Small intestine (tissue), 16 donors: ENCODE data around the gene ZP2. TPM values are rescaled to one million over a fixed set of nuclear protein-coding genes. Genes with fewer than 3 reads are reported as not detected.
"Not testable (repeated sequence)": the region's sequence is repeated elsewhere in the genome, so short reads cannot be mapped to it uniquely, and the experiment has no call there.

ENCODE experiments used
- DNase-seq, 2 donors: peaks; one replicate each; pipeline versions ENCODE4 v3.0.0 to v3.0.0-alpha.2; 2013
- FAIRE-seq: peaks from 2 replicates; lab custom pipeline; 2012; peaks lifted over from hg19 to GRCh38; lab: Jason Lieb, UNC
- H3K27ac ChIP-seq, 3 donors: one replicate each; pipeline ENCODE4 v1.5.1; 2013; ENCODE audit warnings: low read length in 2 of 3, mild to moderate bottlenecking in 2 of 3, control low read depth in 1 of 3, inconsistent platforms in 1 of 3, low read depth in 1 of 3, moderate library complexity in 1 of 3
- H3K27me3 ChIP-seq, 3 donors: one replicate each; pipeline ENCODE4 v1.6.1; 2013; ENCODE audit warnings: low read length in 3 of 3, inconsistent platforms in 1 of 3; ENCODE audit not compliant: control insufficient read depth in 3 of 3, insufficient read depth in 3 of 3
- H3K36me3 ChIP-seq, 3 donors: one replicate each; pipeline ENCODE4 v1.6.1; 2013; ENCODE audit warnings: low read length in 3 of 3, inconsistent platforms in 1 of 3, low read depth in 1 of 3, mild to moderate bottlenecking in 1 of 3, moderate library complexity in 1 of 3; ENCODE audit not compliant: control insufficient read depth in 3 of 3, insufficient read depth in 2 of 3
- H3K4me1 ChIP-seq, 3 donors: one replicate each; pipeline ENCODE4 v1.6.1; 2013; ENCODE audit warnings: low read length in 2 of 3, inconsistent platforms in 1 of 3, low read depth in 1 of 3, mild to moderate bottlenecking in 1 of 3, moderate library complexity in 1 of 3; ENCODE audit not compliant: control insufficient read depth in 3 of 3, insufficient read depth in 2 of 3
- H3K4me3 ChIP-seq, 3 donors: one replicate each; pipeline ENCODE4 v1.5.1; 2013; ENCODE audit warnings: low read length in 3 of 3, control low read depth in 1 of 3, inconsistent platforms in 1 of 3, low read depth in 1 of 3, mild to moderate bottlenecking in 1 of 3, moderate library complexity in 1 of 3
- H3K9me3 ChIP-seq, 2 donors: one replicate each; pipeline ENCODE4 v1.6.1; 2013; ENCODE audit warnings: low read depth in 1 of 2, low read length in 1 of 2; ENCODE audit not compliant: control insufficient read depth in 2 of 2, insufficient read depth in 1 of 2
- WGBS, 3 donors: extraction: QIAGEN DNeasy Blood & Tissue Kit; methylation state at CpG; one replicate each; pipeline ENCODE4 v1.1.7; 2013; 5-methylcytosine and 5-hydroxymethylcytosine counted together
- long read RNA-seq, 10 donors: transcript quantifications; one replicate each; lab custom pipeline, GENCODE V29; 2026
- polyA plus RNA-seq, 4 donors: library from polyadenylated mRNA; stranded (reverse) in 3 of 4; unstranded in 1 of 4; fragments of 200-250 nt in 3 of 4; fragments of 120-200 nt in 1 of 4; gene quantifications; one replicate each; pipeline versions ENCODE4 v1.2.1 to v1.2.3, GENCODE V29; 2013
- donor health status: healthy with polysubstance abuse.
- donor health status: control.
- donor health status: control.
- donor health status: Bipolar disorder and iron deficiency.
- donor health status: healthy.

Gene ZP2
- polyA plus RNA-seq, result 1 to 10 TPM in 1 of 4 donors, under 1 TPM in 3; 0.01 to 1.1 (median 0.42) TPM
- long read RNA-seq, donor 1, result 0 reads
- long read RNA-seq, donor 2, result 0 reads
- long read RNA-seq, donor 3, result 0 reads
- long read RNA-seq, donor 4, result 0 reads
- long read RNA-seq, donor 5, result 0 reads
- long read RNA-seq, donor 6, result 0 reads
- long read RNA-seq, donor 7, result 0 reads
- long read RNA-seq, donor 8, result 0 reads
- long read RNA-seq, donor 9, result 0 reads
- long read RNA-seq, donor 10, result 0 reads

- peaks cover 0 to 4% (median 0%) of the 10 kb centered on the region in 3 donors for H3K27me3 ChIP-seq
- no peaks in the 10 kb centered on the region for H3K9me3 ChIP-seq
- no peaks in the 10 kb centered on the region for H3K36me3 ChIP-seq
- DNase-seq (no peak), FAIRE-seq (no peak)
- H3K27ac ChIP-seq, result no peak within 1 kb of the TSS
- H3K4me1 ChIP-seq, result peaks cover 0 to 4% (median 0%) of the 10 kb centered on the region in 3 donors
- WGBS, 3 donors, result 55 to 81% (median 65%) methylated on average over 5 of the region's 5 CpGs
- H3K4me3 ChIP-seq, result no peak within 1 kb of the TSS
These were observed at the start of gene ZP2 for GRCh38 chr16:21211486-21211885. TSS of gene ZP2 (minus strand) at chr16:21211574. CDS start at chr16:21211547, 27 bp downstream.

- no peak for FAIRE-seq
- Histone ChIP-seq H3K9me3 (no peaks in the 10 kb centered on the region), H3K4me1 (peaks cover 3 to 21% (median 9%) of the 10 kb centered on the region in 3 donors), H3K36me3 (peaks cover 0 to 3% (median 0%) of the 10 kb centered on the region in 3 donors), H3K4me3 (no peak overlapping the region), H3K27ac (no peak overlapping the region), H3K27me3 (no peaks in the 10 kb centered on the region)
- 75 to 86% (median 78%) methylated on average over 4 of the region's 4 CpGs for WGBS, 3 donors
- DNase-seq, result no peak
These were observed 45.9 kb upstream of the ZP2 start for GRCh38 chr16:21257284-21257683.

GRCh38 chr16:21256636-21257035 lies 45.3 kb upstream of the ZP2 start:
- H3K4me1 ChIP-seq, result peaks cover 3 to 14% (median 5%) of the 10 kb centered on the region in 3 donors
- 88 to 96% (median 92%) methylated on average over 2 of the region's 2 CpGs for WGBS, 3 donors
- no peak overlapping the region for H3K4me3 ChIP-seq
- FAIRE-seq (no peak), DNase-seq (no peak)
- H3K9me3 ChIP-seq, result no peaks in the 10 kb centered on the region
- no peak overlapping the region for H3K27ac ChIP-seq
- H3K27me3 ChIP-seq, result no peaks in the 10 kb centered on the region
- H3K36me3 ChIP-seq, result peaks cover 0 to 9% (median 0%) of the 10 kb centered on the region in 3 donors

GRCh38 chr16:21253470-21253869 lies 42.1 kb upstream of the ZP2 start:
- Histone ChIP-seq H3K4me3 (no peak overlapping the region), H3K27ac (no peak overlapping the region), H3K4me1 (peaks cover 0 to 2% (median 0%) of the 10 kb centered on the region in 3 donors), H3K9me3 (no peaks in the 10 kb centered on the region), H3K27me3 (no peaks in the 10 kb centered on the region), H3K36me3 (peaks cover 0 to 30% (median 7%) of the 10 kb centered on the region in 3 donors)
- FAIRE-seq (no peak), DNase-seq (no peak)
- WGBS, 3 donors, result 75 to 90% (median 80%) methylated on average over 3 of the region's 3 CpGs

GRCh38 chr16:21250072-21250923 lies 38.9 kb upstream of the ZP2 start:
- Histone ChIP-seq H3K27me3 (no peaks in the 10 kb centered on the region), H3K4me3 (no peak overlapping the region), H3K4me1 (peaks cover 0 to 2% (median 2%) of the 10 kb centered on the region in 3 donors), H3K27ac (no peak overlapping the region), H3K9me3 (no peaks in the 10 kb centered on the region), H3K36me3 (peaks cover 2 to 41% (median 7%) of the 10 kb centered on the region in 3 donors)
- DNase-seq (no peak), FAIRE-seq (no peak)
- WGBS, 3 donors, result 79 to 88% (median 81%) methylated on average over 15 of the region's 15 CpGs

GRCh38 chr16:21248179-21248578 lies 36.8 kb upstream of the ZP2 start:
- not testable (repeated sequence) for H3K4me1 ChIP-seq, H3K9me3 ChIP-seq, H3K27me3 ChIP-seq, DNase-seq, H3K4me3 ChIP-seq, FAIRE-seq, H3K27ac ChIP-seq
- WGBS, 3 donors, result 82 to 94% (median 82%) methylated on average over 4 of the region's 4 CpGs
- H3K36me3 ChIP-seq, result peaks cover 2 to 44% (median 7%) of the 10 kb centered on the region in 3 donors

GRCh38 chr16:21244518-21245215 lies 33.3 kb upstream of the ZP2 start:
- WGBS, 3 donors, result 55 to 61% (median 57%) methylated on average over 7 of the region's 7 CpGs
- DNase-seq (no peak), FAIRE-seq (no peak)
- Histone ChIP-seq H3K4me1 (peaks cover 0 to 4% (median 4%) of the 10 kb centered on the region in 3 donors), H3K27me3 (no peaks in the 10 kb centered on the region), H3K9me3 (no peaks in the 10 kb centered on the region), H3K4me3 (no peak overlapping the region), H3K36me3 (peaks cover 2 to 36% (median 2%) of the 10 kb centered on the region in 3 donors), H3K27ac (no peak overlapping the region)

GRCh38 chr16:21242756-21243155 lies 31.4 kb upstream of the ZP2 start:
- H3K27ac ChIP-seq, result no peak overlapping the region
- peaks cover 0 to 4% (median 4%) of the 10 kb centered on the region in 3 donors for H3K4me1 ChIP-seq
- peaks cover 2 to 35% (median 2%) of the 10 kb centered on the region in 3 donors for H3K36me3 ChIP-seq
- FAIRE-seq (no peak), DNase-seq (no peak)
- no peaks in the 10 kb centered on the region for H3K9me3 ChIP-seq
- no peaks in the 10 kb centered on the region for H3K27me3 ChIP-seq
- WGBS, 3 donors, result 22 to 26% (median 26%) methylated on average over 2 of the region's 2 CpGs
- H3K4me3 ChIP-seq, result no peak overlapping the region
